ENCODE measurements around the gene NFKBIE.
"Not testable (repeated sequence)": the region's sequence is repeated elsewhere in the genome, so short reads cannot be mapped to it uniquely, and the experiment has no call there.

- TF ChIP-seq, protein P1, sequence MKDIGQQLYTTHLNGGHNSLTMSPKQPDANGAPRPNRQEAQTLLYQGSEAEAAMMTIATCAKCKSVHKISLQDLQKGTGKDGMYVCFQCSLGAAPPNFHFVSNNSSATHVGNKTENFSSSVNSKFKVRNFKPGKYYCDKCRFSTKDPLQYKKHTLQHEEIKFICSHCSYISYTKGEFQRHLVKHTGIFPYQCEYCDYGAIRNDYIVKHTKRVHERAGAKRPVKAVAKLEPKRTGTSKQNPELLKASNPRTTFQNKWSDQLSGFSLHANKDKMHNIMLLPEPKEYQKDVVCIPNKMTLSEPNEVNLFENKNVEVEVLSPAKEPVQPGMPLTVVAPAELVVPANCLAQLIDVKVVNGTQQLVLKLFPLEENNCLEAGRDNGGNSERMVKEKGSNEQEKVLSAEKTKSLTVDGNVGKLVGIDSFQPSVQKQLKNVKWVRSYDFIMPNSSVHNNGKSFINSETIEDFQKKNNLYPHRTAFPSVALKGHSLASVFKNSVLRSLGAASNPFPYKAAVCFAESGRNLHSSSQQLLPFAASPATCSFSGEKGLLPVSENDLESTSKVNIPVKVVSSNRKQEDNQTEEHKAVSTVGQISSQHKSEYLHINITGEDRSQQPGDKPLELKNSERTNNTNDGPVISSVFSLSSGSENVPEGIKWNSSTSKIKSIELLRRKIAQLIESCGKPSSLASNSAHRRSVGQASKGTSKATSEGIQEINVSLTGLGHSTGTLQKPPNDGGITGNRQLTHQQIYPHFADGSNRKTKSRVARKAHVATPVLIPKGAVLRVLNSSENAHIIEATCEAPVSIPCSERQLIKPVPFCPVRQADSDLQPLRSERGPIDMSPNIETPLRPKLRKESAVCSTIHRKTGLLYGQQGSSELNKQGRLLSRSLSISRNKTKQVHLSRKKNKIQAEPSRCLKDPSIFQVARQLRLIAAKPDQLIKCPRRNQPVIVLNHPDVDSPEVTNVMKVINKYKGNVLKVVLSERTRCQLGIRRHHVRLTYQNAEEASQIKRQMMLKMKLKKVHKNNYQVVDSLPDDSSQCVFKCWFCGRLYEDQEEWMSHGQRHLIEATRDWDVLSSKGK (CRISPR knock-in tag; IDR thresholded peaks at IDR 0.05): not testable (repeated sequence)
- TF ChIP-seq EZH2 (IDR thresholded peaks at IDR 0.05; ENCODE audit: borderline replicate concordance, low read depth, low read length); DMBX1 (CRISPR knock-in tag; IDR thresholded peaks at IDR 0.05; ENCODE audit: borderline replicate concordance); ZC3H11A (IDR thresholded peaks at IDR 0.05; ENCODE audit: low read depth, low read length); ZNF41 (CRISPR knock-in tag; conservative IDR thresholded peaks at IDR 0.05); POLR2A (conservative IDR thresholded peaks at IDR 0.05); NR3C1 (CRISPR knock-in tag; IDR thresholded peaks at IDR 0.05); FOS (IDR thresholded peaks at IDR 0.05; ENCODE audit: extremely low read depth, insufficient read length); CBFB (CRISPR knock-in tag; IDR thresholded peaks at IDR 0.05); CHD2 (IDR thresholded peaks at IDR 0.05; ENCODE audit: low read depth, low read length); RBFOX2 (IDR thresholded peaks at IDR 0.05; ENCODE audit: low read depth, low read length): not testable (repeated sequence)
- TF ChIP-seq, protein P2, sequence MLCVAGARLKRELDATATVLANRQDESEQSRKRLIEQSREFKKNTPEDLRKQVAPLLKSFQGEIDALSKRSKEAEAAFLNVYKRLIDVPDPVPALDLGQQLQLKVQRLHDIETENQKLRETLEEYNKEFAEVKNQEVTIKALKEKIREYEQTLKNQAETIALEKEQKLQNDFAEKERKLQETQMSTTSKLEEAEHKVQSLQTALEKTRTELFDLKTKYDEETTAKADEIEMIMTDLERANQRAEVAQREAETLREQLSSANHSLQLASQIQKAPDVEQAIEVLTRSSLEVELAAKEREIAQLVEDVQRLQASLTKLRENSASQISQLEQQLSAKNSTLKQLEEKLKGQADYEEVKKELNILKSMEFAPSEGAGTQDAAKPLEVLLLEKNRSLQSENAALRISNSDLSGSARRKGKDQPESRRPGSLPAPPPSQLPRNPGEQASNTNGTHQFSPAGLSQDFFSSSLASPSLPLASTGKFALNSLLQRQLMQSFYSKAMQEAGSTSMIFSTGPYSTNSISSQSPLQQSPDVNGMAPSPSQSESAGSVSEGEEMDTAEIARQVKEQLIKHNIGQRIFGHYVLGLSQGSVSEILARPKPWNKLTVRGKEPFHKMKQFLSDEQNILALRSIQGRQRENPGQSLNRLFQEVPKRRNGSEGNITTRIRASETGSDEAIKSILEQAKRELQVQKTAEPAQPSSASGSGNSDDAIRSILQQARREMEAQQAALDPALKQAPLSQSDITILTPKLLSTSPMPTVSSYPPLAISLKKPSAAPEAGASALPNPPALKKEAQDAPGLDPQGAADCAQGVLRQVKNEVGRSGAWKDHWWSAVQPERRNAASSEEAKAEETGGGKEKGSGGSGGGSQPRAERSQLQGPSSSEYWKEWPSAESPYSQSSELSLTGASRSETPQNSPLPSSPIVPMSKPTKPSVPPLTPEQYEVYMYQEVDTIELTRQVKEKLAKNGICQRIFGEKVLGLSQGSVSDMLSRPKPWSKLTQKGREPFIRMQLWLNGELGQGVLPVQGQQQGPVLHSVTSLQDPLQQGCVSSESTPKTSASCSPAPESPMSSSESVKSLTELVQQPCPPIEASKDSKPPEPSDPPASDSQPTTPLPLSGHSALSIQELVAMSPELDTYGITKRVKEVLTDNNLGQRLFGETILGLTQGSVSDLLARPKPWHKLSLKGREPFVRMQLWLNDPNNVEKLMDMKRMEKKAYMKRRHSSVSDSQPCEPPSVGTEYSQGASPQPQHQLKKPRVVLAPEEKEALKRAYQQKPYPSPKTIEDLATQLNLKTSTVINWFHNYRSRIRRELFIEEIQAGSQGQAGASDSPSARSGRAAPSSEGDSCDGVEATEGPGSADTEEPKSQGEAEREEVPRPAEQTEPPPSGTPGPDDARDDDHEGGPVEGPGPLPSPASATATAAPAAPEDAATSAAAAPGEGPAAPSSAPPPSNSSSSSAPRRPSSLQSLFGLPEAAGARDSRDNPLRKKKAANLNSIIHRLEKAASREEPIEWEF (CRISPR knock-in tag; IDR thresholded peaks at IDR 0.05): not testable (repeated sequence)
- TF ChIP-seq, protein P3, sequence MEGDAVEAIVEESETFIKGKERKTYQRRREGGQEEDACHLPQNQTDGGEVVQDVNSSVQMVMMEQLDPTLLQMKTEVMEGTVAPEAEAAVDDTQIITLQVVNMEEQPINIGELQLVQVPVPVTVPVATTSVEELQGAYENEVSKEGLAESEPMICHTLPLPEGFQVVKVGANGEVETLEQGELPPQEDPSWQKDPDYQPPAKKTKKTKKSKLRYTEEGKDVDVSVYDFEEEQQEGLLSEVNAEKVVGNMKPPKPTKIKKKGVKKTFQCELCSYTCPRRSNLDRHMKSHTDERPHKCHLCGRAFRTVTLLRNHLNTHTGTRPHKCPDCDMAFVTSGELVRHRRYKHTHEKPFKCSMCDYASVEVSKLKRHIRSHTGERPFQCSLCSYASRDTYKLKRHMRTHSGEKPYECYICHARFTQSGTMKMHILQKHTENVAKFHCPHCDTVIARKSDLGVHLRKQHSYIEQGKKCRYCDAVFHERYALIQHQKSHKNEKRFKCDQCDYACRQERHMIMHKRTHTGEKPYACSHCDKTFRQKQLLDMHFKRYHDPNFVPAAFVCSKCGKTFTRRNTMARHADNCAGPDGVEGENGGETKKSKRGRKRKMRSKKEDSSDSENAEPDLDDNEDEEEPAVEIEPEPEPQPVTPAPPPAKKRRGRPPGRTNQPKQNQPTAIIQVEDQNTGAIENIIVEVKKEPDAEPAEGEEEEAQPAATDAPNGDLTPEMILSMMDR (IDR thresholded peaks at IDR 0.05 in 2 of 3, conservative IDR thresholded peaks at IDR 0.05 in 1 of 3; ENCODE audit: insufficient read depth in 2 of 3, low read depth in 1 of 3, low read length in 3 of 3): not testable (repeated sequence)
- TF ChIP-seq, protein P4, sequence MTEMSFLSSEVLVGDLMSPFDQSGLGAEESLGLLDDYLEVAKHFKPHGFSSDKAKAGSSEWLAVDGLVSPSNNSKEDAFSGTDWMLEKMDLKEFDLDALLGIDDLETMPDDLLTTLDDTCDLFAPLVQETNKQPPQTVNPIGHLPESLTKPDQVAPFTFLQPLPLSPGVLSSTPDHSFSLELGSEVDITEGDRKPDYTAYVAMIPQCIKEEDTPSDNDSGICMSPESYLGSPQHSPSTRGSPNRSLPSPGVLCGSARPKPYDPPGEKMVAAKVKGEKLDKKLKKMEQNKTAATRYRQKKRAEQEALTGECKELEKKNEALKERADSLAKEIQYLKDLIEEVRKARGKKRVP (CRISPR knock-in tag; IDR thresholded peaks at IDR 0.05): not testable (repeated sequence)
These were observed 49.3 kb upstream of the NFKBIE start for GRCh38 chr6:44314657-44315056.
